ENCODE results near the gene TLX1.

Gene TLX1

DNA sequence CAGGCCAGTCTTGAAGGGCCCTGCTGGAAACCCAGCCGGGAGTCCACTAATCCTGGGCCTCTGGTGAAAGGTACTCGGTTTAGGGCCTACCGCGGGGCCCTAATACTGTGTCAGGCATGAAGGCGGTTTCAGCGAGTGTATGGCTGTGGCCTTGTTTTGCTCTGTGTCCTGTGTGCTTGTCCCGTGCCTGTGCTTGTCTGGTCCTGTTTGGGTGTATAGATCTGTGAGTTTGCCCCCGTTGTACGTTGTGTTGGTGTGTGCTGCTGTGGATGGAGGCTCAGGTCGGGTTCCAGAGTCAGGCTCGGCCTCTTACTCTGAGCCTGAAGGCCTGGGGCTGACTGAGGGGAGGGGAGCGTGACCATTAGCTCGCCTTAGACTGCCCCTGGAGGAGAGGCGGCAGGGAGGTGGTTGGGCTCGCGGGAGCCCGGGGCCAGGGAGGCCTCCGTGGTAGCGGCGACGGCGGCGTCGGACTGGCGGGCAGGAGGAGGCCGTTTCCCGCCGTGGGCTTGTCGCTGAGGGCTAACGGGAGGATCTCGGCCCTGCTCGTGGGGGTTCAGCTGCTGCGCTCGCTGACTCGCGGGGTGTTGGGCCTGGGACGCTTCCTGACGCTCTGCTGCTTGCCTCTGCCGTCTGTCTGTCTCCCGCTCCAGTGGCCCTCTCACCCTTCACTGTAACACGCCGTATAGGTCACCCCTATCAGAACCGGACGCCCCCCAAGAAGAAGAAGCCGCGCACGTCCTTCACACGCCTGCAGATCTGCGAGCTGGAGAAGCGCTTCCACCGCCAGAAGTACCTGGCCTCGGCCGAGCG is 2.6 kb downstream of the TLX1 start:
- in situ Hi-C loops (cut with MboI; ENCODE audit: low sequenced_read_pairs) = no loop called here

DNA sequence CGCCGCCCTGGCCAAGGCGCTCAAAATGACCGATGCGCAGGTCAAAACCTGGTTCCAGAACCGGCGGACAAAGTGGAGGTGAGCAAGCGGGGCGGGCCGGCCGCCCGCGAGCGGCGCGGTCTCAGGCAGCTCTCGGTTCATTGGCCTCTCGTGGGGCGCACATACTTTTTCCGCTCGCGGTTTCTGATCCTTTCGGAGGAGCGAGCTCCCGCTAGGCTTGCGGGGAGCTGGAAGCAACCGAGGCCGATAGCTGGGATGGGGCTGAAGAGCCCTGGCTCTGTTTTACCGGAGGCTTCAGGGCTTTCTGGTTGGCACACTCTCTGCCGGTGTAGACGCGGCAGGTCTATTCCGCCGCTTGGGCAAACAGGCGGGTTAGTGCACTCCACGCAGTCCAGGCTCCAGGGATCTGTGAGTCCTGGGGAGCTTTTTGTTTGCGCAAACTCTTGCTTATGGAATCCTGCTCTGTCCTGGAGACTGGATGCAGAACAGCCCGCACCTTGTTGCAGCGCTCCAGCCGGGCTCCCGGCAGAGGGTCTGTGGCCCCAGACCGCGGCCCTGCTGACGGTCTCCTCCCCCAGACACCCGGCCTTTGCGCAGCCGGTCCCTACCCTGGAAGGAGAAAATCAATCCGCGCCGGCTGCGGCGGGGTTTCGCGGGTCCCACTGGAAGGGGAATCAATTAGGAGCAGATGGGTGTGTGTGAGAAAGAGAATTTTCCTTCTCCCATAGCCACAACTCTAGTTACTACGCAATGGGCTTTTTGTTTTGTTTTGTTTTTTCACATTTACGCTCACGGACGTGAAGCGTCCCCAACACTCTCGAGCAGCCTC is 3.4 kb downstream of the TLX1 start:
- in situ Hi-C loops (cut with MboI; ENCODE audit: low sequenced_read_pairs) = no loop called here

DNA sequence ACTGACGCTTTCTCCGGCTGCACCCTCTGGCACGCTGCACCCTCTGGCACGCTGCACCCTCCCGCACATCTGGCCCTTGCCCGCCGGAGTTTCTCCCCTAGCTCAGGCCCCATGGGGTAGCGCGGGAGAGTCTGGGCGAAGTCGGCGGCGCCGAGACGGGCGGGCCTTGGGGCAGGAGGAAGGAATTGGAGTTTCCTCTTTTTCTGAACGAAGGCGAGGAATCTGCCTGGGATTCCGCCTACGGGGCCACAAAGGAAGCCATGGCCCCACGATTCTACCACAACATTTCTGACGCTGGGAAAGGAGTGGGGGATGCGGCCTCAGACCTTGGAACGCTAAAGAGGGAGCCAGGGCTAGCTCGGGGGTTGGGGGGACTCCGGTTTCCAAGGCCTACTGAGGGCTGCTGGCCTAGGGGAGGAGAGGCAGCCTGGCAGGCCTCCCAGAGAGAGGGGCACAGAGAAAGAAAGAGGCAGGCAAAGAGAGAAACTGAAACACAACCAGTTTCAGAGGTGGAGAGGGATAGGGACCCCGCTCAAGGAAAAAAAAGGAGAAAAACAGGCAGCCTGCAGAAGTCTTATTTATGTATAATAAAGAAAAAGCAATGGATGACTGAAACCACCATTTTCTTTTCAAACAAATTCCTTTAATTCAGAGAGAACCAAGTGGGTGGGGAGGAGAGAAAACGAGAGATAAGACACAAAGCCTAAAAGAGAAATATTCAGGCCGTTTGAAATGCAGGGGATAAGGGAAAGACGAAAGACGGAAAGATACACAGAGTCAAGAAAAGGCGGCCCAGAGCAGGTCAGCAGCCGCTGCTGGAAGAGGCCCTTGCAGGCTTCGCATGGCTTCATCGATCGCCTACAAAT is 4.3 kb downstream of the TLX1 start:
- in situ Hi-C loops (cut with MboI; ENCODE audit: low sequenced_read_pairs) = no loop called here

DNA sequence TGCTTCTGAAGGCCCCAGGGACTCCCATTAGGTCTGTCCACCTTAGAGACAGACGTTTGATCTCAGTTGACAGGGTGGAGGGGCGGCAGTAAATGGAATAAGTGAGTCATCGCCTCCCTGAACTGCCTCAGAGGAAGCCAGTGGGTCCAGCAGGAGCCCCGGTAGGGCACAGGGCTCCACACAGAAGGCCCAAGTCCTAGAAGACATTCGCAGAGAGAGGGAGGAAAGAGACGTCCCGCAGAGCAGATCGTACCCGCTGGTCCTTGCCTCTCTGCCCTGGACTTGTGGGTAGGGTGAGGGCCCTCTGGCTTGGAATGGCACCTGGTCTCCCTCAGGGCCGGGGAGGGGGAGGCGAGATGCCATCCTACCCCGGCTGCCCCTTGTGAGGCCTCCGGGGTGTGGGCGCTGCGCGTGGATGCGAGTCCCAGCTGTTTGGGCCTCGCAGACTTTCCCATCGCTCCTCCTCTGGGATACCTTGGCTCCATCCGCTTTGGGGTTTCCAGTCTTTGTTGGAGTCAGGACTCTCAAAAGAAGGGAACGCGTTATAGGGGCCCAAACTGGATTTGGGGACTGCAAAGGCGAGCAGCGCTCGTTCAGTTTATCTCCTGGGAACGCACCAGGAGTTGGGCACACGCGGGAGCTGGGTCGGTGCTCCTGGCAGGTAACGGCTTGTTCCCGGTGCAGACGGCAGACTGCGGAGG is 5.1 kb downstream of the TLX1 start:
- in situ Hi-C loops (cut with MboI; ENCODE audit: low sequenced_read_pairs) = no loop called here

DNA sequence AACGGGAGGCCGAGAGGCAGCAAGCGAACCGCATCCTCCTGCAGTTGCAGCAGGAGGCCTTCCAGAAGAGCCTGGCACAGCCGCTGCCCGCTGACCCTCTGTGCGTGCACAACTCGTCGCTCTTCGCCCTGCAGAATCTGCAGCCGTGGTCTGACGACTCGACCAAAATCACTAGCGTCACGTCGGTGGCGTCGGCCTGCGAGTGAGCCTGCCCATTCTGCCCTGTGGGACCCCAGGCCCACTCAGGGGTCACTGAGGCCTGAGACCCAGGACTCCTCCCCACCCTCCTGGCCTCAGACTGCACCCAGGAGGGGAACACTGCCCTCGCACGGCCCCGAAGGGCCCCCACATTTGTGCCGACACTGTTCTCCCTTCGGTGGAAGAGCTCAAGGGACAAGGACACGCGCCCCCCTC is 5.6 kb downstream of the TLX1 start:
- in situ Hi-C loops (cut with MboI; ENCODE audit: low sequenced_read_pairs) = no loop called here

DNA sequence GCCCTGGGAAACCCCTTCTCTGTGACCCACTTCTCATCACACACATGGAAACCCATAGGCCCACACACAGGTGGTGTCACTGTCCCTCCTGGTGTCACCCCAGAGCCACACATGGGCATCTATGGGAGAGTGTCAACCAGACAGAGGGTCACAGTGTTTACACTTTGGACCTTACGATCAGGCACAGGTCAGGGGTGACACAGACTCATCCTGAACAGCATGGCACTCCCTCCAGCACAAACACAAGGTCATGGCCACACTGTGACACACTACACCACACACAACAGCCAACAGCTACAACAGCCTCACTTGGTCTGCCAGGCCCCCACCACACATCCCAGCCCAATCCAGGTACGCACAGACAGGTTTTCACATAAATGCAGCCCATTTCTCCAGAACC is 6.2 kb downstream of the TLX1 start:
- in situ Hi-C loops (cut with MboI; ENCODE audit: low sequenced_read_pairs) = no loop called here

DNA sequence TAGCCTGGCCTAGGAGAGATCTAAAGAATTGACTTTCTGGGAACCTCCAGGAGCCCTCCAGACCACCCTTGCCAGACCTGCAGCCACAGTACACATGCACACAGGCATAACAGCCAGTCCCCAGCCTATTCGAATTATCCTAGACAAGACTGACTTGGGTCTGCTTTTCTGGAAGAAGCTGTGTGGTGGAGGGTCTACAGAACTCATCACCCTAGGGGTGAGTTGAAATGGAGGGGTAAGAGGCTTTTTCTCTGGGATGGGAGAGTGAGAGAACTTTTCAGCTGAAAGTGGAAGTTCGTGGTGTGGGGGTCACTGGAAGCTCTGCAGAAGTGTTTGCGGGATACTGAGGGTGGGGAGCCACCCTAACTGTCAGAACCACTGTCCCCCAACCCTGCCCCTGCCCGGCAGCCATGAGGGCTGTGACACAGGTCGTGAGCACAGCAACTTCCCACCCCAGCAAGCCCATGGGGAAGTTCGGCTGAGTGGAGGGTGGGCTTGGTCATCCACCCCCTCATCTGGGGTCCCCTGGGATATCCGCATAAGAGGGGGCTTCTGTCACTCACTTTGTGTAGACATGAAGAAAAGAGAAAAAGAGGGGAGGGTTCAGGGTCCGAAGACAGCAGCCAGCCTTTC is 7.8 kb downstream of the TLX1 start:
- in situ Hi-C loops (cut with MboI; ENCODE audit: low sequenced_read_pairs) = no loop called here

DNA sequence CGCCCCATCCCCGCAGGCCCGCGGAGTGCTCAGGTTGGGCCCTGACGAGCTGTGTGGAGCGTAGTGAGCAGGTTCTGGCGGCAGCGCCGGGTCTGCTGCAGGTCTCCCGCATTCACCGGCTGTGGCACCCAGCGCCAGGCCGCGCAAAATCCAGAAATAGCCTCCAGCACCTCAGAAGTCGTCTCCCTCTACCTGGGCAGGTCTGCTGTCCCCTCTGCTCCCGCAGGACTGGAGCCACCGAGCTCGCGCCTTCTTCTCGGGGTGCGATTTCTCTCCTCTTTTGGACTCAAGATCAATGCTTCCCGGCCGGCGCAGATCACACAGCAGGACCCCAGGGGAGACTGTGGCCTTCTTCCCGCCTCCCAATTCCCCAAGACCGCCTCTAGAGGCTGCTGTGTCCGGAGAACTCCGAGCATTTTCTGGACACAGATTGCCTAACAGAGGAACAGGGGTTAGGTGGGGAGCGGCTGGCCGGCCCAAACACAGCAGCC is 8.4 kb downstream of the TLX1 start:
- in situ Hi-C loops (cut with MboI; ENCODE audit: low sequenced_read_pairs) = no loop called here

DNA sequence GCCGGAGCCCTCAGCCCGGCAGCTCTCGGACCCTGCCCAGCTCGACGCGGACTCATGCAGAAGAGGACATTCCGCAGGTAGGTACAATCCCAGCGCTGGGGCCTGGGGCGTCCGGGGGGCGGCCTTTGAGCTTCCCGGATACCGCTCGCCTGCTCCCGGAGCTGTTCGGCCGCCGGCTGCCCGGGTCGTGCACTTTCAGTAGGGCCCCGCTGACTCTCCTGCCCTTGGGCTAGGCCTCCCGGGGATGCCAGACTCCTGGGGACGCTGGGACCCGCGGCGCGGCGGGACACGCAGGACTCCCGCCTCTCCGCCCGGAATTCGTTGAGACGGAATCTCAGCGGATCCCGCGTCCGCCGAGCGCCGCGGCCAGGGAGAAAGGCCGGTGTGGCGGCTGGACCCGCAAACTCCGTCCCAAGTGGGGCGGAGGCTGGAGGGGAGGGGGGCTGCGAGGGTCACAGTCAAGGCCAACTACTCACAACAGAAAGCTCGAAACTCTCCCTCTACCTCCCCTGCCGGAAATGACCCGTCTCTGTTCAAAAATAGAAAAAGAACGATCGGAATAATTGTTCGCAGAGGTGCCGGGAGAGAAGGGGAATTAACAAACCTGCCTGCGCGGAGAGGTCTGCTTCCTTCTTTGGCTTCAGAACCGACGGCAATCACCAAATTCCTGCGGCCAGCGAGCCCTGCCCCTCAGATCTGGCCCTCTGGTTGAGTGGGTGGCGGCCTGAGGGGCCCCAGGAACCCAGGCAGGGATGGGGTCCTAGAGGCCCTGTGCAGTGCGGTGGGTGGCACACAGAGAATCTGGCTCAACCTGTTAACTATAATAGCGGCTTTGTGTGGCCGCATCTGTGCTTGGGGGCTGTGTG is 9.2 kb downstream of the TLX1 start:
- in situ Hi-C loops (cut with MboI; ENCODE audit: low sequenced_read_pairs) = no loop called here

DNA sequence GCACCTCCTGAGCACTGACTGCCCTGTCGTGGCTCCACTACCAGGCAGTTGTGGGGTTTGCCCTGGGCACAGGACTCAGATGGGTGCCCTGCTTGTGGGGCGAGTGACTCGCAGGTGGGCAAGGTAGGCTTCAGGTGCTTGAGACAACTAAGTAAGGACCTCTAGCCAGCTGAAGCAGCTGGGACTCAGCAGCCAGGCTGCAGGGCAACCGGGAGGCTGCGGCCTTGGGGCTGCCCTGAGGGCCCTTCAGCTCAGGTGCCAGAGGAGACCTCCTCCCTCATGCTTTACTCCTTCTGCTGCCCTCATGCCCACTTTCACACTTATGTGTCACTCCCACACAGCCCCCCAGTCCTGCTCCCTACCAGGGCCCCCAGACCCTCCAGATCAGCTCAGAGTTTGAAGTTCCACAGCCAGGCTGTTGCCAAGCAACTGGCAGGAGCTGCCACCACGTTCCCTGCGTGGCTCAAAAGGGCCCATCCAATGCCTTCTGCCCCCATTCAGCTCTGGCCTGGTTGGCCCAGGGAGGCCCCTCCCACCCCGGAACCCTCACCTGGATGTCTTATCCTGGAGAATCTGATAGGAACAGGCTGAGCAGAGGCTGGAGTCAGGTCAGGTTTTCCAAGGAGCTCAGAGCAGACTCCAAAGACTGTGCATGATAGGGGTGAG is 10.0 kb downstream of the TLX1 start:
- in situ Hi-C loops (cut with MboI; ENCODE audit: low sequenced_read_pairs) = no loop called here

DNA sequence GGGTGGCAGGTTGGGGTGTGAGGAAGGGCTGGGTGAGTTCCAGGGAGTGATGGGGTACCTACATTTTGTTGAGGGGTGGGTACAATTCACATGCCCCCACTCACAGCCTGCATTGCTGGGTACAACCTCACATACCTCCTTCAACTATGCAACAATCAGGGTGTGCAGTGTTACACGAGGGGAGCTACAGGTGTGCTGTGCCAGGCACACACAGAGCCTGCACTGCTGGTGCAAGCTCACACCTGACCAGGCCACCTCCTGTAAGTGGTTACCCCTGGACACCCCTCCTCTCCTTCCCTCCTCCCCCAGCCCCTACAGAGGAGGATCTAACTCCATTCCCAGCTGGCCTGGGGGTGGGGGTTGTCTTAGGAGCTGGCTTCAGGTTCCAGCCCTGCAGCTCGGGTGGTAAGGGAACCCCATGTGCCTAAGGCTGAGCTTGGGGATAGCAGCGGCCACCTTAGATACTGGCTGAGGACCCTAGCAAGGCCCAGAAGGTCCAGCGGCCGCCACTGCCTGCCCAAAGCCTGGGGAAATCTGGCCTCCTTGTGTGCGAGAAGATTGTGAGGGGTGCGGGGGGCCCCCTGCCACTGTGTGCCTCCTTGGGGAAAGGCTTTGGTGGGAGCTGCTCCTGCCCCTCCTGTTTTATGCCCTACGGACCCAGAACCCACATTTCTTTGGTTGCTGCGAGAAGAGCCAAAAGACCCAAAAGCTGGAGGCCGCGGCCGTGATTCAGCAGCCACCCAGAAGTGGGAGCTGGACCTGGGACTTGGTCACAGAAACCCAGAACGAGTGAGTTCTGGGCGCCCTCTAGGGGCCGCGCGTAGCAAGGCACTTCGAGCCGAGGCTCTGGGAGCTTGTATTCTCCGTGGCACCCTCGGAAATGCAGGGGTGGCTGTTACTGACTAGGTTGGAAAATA is 10.8 kb downstream of the TLX1 start:
- in situ Hi-C loops (cut with MboI; ENCODE audit: low sequenced_read_pairs) = no loop called here

DNA sequence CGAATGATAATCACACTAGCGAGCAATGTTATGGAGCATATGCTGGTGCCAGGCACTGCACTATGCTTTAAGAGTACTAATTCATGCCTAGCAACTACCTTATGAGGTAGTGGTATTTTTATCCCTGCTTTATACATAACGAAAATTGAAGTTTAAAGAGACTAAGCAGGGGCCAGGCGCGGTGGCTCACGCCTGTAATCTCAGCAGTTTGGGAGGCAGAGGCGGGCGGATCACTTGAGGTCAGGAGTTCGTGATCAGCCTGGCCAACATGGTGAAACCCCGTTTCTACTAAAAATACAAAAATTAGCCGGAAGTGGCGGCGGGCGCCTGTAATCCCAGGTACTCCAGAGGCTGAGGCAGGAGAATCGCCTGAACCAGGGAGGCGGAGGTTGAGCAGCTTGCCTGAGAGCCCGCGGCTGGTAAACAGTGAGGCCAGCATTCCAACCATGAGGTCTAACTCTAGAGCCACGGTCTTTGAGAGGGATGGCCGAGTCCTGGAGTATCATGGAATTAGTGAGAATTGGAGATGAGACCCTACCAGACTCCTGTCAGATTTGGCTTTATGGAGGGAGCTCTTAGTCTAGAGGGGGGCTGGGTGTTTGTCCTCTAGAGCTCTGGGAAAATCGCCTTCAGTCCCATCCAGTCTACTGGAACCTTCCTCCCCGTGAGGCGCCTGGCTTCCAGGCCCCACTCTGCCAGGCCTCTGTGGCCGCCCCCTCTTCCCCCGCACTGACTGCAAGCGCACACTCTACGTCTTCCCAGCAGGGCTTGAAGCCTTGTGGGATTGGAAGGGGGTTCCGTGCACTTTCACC is 11.6 kb downstream of the TLX1 start:
- in situ Hi-C loops (cut with MboI; ENCODE audit: low sequenced_read_pairs) = no loop called here

DNA sequence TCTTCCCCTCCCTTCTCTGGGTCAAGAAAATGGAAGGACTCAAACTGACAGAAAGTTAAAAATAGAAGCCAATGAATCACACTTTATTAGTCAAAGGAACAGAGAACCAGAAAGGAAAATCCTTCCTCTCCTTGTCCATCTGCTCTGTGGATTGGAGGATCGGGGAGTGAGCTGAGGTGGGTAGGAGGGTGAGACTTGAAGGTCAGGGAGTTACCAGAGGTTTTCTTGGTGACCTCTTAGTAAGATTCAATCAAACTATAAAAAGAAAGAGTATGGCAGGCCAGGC is 12.2 kb downstream of the TLX1 start:
- in situ Hi-C loops (cut with MboI; ENCODE audit: low sequenced_read_pairs) = no loop called here

DNA sequence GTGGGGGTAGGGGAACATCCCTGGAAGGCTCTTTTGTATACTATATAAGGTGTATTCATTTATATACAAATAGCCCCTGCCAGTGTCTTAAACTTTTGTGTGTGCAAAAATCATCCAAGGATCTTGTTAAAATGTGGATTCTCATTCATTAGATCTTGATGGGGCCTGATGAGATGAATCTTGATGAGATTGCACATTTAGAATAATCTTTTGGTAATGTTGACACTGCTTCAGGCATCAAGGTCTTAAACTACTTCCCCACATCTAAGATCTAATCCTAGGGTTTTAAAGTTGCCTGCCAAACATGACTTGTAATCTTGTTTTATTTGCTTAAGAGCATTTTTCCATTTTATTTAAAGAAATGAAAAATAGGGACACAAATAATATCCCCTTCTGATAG is 13.0 kb downstream of the TLX1 start:
- in situ Hi-C loops (cut with MboI; ENCODE audit: low sequenced_read_pairs) = no loop called here

DNA sequence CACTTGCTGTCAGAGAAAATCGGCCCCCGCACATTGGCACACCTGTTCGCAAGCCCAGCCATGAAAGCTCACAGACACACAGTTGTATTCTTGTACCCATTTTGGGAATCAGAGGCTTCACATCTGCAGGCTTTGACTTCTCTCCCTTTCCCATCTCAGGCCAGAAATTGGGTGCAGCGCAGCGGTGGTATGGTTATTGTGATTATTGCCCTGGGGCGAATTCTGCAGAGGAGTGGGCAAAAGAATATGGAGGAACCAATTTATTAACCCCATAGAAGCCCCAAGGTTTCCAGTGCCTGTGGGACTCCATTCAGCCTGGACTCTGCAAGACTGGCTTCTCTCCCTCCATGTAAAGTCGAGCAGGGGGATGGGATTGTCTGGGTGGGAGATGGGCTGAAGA is 14.0 kb downstream of the TLX1 start:
- in situ Hi-C loops (cut with MboI; ENCODE audit: low sequenced_read_pairs) = no loop called here

DNA sequence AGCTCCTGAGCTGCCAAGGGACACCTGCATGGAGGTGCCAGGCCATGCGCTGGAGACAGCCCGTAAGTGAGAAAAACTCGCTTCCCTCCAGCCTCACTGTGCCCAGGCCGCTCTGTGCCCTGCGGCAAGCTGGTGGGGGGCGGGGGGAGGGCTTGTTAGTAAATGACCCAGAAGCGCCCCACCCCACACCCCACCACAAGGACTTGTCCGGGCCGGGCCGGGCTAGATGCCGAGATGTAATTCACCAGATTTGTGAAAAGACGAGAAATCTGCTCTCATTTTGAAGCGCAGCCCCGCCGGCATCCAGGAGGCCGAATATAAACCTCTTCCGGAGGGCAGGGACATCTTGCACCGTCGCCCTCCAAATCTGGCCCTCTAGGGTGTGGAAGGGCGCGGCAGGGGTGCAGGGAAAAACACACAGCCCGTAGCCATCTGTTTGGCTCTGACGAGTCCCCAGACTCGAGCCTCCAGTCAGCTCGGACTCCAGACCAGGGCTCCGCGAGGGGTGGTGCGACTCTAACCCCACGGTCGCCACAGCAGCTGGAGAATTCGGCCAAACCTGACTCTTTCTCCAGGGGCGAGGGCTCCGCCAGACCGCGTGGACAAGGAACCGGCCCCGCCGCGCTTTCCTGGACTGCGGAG is 14.8 kb downstream of the TLX1 start:
- in situ Hi-C loops (cut with MboI; ENCODE audit: low sequenced_read_pairs) = no loop called here
